HG03103 (cell line): ENCODE measurements around the gene TAF11L13.

Source experiments
- ATAC-seq: cut with Tn5 transposase; IDR thresholded peaks from one replicate; pipeline ENCODE4 v1.9.1; 2021; ENCODE audit warnings: low read depth; ENCODE audit not compliant: unreplicated experiment

Gene TAF11L13

GRCh38 chr5:17678751-17679324, 47.0 kb downstream of the TAF11L13 start:
- no peak for ATAC-seq

- no peak for ATAC-seq
Measured at GRCh38 chr5:17679597-17680203, 47.8 kb downstream of the TAF11L13 start.

- ATAC-seq, result no peak
Measured at GRCh38 chr5:17680737-17681136, 48.8 kb downstream of the TAF11L13 start.
